Lower leg skin (tissue), 3 donors: Measurements from ENCODE around the gene CREB3L1.

Experiments
- CTCF ChIP-seq, 3 donors: fragments of 450-650 bp; IDR thresholded peaks; one replicate each; pipeline ENCODE4 v1.5.1; 2016; ENCODE audit warnings: antibody characterized with exemption in 3 of 3, mild to moderate bottlenecking in 3 of 3, moderate library complexity in 2 of 3
- POLR2A ChIP-seq, 2 donors: fragments of 450-650 bp; IDR thresholded peaks; one replicate each; pipeline ENCODE4 v1.6.1; 2016 to 2017; ENCODE audit warnings: antibody characterized with exemption in 2 of 2, mild to moderate bottlenecking in 1 of 2, moderate library complexity in 1 of 2

- no peak for TF ChIP-seq CTCF (IDR thresholded peaks at IDR 0.05)
- no peak for TF ChIP-seq POLR2A (IDR thresholded peaks at IDR 0.05)
Measured at GRCh38 chr11:46315783-46316563, 38.5 kb downstream of the CREB3L1 start.
